Fibroblast of the aortic adventitia (primary cell): ENCODE measurements around the gene CENPP. TPM values are rescaled to one million over a fixed set of nuclear protein-coding genes. Genes with fewer than 3 reads are reported as not detected.

Source experiments
- DNase-seq: peaks from one replicate; pipeline ENCODE4 v3.0.0-alpha.2; 2010; ENCODE audit warnings: low read depth
- H3K4me3 ChIP-seq: 2 replicates; pipeline ENCODE4 v1.5.1; 2011; ENCODE audit warnings: low read depth, mild to moderate bottlenecking, control low read depth, low read length, moderate library complexity
- CTCF ChIP-seq: IDR thresholded peaks from 2 replicates; pipeline ENCODE4 v1.5.1; 2011; ENCODE audit warnings: mild to moderate bottlenecking, low read length, control low read depth, inconsistent platforms; ENCODE audit not compliant: insufficient read depth
- total RNA-seq: library from RNA; depleted of rRNA; stranded (reverse); fragments of >200 nt; gene quantifications from 2 replicates; pipeline ENCODE4 v1.2.3, GENCODE V29; 2012; ENCODE audit warnings: low replicate concordance

The CENPP gene
- total RNA-seq, 1 donor, result 19.3 TPM

DNA sequence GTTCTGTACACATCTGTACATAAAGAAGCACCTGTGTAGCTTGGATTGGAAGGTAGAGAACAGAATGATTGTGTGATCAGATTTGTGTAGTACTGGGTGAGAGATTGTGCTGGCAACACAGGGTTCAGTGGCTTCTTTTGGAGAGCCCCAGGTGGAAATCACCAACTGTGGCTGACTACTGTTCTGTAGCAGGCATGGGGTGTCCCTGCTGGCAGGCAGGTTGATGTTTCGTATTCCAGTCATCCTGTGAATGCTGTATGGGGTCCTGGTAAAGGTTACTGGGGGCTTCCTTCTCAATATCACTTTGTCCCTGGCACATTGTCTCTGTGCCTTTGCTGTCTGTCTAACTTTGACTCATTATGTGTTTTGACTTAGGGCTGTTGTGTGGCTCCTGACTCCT lies 151.2 kb downstream of the CENPP start:
- no peak overlapping the region for H3K4me3 ChIP-seq
- no peak for DNase-seq
- no peak for TF ChIP-seq CTCF

DNA sequence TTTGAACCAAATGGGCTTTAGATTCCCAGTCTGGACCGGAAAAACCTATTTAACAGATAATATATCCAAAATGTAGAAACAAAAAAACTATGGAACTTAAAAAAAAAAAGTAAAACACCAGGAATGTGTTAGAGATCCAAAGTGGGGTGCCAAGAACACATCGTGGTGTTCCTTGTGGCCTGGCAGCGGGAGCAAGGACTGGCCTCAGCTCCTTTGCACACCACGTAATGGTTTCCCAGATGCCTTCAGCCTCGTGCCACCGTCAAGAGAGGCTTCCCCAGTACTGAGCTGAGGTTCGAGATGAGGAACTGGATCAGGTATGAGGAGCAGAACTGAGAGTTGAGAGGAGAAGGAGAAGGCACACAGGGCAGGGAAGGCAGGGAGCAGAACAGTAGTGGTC lies 153.0 kb downstream of the CENPP start:
- H3K4me3 ChIP-seq, result no peak overlapping the region
- no peak for TF ChIP-seq CTCF
- no peak for DNase-seq

DNA sequence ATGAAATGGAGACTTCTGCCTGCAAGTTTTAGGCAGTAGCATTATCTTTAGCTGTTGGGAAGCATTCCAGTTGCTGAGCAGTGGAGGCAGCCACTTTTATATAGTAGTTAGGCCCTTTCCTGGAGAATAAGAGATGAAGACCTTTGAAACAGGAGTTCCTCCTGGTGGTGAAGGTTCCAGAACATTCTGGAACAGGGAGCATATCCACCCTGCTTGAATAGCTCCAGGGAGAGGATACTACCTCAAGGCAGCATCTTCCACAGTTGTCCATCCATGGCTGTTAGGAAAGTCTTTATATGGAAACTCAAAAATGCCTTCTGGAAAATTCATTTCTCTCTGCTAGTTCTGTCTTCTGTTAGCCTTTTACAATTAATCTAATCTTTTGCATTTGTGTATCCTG lies 153.6 kb downstream of the CENPP start:
- TF ChIP-seq CTCF, result no peak
- no peak overlapping the region for H3K4me3 ChIP-seq
- DNase-seq, result no peak

DNA sequence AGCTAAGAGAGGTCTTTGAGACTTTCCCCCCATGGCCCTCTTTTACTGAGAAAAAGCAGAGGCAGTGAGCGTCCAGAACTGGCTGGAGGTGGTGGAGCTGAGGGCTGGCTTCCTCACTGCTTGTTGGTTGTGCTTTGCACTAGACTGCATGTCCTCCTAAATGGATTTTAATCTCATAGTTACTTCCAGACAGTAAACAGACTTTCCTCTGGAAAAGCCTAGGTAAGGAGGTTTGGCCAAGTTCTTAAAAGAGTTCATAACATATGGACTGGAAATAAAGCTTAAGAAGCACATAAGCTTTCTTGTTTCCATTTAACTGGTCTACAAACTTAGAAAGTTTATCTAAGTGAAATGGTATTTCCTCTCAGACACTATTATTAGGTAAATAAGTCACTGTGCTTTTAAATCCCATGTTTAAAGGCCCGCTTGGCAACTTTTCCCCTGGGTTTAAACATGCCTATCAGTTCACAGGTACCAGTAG lies 154.6 kb downstream of the CENPP start:
- H3K4me3 ChIP-seq, result peak overlapping the region; percentile 56
- DNase-seq, result peak; percentile 45
- no peak for TF ChIP-seq CTCF

DNA sequence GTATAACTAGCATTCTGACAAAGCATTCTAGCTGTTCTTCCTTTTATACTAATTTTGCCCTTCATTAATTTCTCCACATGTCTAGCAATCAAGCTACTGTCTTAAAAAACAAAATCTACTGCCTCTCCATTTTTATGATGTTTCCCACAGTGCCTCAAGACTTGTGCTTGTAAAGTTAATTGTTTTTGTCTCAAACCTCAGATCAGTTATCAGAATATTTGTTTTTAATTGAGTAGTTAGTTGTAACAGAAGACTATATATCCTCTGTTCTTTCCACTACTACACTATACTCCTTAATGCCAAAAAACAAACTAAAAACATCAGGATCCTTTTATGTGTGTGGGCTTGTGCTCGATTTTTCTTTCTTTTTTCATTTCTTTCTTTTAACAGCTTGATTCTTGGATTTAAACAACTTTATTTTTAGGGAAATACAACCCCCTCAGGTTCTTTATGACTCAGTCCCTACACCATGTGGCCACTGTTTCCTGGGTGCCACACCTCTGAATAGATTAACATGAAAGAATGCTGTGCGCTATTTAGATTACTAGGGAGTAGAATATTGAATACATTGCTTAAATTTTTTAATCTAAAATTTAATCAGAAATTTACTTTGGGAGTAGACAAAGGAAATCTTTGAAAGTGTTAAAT lies 155.4 kb downstream of the CENPP start:
- peak overlapping the region; percentile 56 for H3K4me3 ChIP-seq
- peak; percentile 52 for DNase-seq
- no peak for TF ChIP-seq CTCF

- peak within 1 kb of the TSS; percentile 56 for H3K4me3 ChIP-seq
- DNase-seq, result peak; percentile 96
- TF ChIP-seq CTCF, result no peak
These were observed 156.6 kb downstream of the CENPP start, which contains the start of gene ASPN for GRCh38 chr9:92482329-92482728. Gene ASPN, minus strand, starts transcription at chr9:92482506.

DNA sequence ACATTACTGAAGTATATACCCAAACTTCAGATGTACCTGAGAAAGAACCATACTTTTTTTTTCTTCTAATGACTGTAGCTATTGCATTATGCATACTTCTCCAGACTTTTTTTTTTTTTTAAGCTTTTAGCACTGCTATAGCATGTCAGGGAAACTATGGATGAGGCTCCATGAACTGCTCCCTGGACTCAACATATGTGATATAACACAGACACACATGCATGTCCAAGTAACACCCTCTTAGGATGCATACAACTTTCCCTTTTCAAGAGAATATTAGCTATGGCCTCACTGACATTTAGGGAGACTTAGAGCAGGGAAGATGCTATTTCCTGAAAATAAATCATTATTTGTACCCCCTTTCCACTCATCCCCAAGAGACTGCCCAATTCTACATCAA lies 157.1 kb downstream of the CENPP start:
- no peak overlapping the region for H3K4me3 ChIP-seq
- TF ChIP-seq CTCF, result no peak
- no peak for DNase-seq
